ENCODE data around the gene TET1.
"Not testable (repeated sequence)": the region's sequence is repeated elsewhere in the genome, so short reads cannot be mapped to it uniquely, and the experiment has no call there.

TET1 gene

DNA sequence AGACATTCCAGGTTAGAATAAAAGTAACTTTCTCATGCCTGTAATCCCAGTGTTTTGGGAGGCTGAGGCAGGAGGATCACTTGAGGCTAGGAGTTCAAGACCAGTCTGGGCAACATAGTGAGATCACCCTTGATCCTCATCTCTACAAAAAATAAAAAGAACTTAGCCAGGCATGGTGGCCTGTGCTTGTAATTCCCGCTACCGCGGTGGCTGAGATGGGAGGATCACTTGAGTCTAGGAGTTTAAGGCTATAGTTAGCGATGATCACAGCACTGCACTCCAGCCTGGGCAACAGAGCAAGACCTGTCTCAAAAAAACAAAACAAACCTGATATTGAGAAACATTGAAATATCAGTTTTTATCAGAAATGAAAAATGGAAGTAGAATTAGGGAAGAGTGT lies 4.6 kb downstream of the TET1 start:
- no peak for DNase-seq (ENCODE audit: low read depth)

DNA sequence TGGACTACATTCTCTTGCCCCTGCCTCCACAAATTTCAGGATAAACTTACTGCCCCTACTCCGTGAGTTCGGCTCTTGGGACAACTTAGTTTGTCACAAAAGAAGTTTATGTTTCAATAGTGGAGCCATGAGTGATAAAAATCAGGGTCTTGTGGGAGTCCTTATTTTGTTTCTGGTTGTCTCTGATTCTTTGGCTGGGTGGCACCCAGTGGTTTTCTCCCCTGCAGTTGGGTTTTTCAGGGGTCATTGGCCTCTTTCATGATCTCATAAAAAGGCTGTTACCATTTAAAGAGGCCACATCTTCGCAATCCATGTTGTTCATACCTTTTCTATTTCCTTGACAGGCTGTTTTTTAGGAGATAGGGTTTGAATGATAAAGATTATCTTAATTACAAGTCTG lies 5.5 kb downstream of the TET1 start:
- DNase-seq (ENCODE audit: low read depth): no peak

DNA sequence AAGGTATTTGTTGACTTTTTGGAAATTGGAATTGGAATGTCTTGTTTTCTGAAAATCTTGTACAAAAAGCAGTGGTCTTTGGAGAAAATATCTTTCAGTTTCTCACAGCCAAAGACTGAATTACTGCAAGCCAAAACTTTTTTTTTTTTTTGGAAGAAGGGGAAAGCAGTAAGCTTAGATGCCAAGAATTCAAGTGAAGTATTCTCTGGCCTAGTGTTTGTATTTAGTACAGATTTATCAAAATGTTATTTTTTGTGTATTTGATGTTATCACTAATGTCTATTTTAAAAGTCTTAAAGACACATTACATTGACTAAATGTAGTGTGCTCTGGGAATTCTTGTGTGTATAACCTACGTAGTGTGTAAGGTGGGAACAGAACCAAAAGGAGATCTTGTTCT lies 6.2 kb downstream of the TET1 start:
- no peak for DNase-seq (ENCODE audit: low read depth)

DNA sequence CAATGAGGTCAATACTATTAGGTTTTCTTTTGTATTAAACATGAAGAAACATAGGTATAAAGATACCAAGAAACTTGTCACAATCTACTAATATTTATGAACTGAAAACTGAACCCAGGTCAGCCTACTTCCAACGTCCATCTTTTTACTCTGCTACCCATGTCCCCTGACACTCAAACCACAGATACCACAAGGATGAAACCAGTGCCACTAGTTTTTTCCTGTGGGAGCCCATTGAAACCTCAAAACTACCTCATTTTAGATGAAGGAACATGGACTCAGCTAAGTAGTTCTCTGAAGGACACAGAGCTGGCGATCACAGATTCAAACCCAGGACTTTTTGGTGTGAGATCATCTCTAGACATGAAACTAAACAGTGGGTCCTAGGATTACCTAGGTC lies 6.8 kb downstream of the TET1 start:
- no peak for DNase-seq (ENCODE audit: low read depth)

DNA sequence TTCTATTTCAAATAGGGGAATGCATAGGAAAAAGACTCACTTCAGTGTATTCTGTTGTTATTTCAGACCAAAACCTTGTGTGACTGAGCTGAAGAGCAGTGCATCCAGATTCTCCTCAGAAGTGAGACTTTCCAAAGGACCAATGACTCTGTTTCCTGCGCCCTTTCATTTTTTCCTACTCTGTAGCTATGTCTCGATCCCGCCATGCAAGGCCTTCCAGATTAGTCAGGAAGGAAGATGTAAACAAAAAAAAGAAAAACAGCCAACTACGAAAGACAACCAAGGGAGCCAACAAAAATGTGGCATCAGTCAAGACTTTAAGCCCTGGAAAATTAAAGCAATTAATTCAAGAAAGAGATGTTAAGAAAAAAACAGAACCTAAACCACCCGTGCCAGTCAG lies 12.0 kb downstream of the TET1 start:
- DNase-seq (ENCODE audit: low read depth): no peak

DNA sequence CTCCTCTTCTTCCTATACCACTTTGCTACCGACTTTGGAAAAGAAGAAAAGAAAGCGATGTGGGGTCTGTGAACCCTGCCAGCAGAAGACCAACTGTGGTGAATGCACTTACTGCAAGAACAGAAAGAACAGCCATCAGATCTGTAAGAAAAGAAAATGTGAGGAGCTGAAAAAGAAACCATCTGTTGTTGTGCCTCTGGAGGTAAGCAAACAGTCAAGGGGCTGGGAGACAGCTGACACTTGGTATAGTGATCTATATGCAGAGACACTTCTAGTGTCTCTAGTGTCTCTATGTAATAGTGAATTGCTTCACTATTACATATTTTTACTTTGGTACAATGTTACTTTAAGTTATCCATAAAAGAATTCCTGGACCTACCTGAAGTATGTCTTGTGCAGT lies 13.9 kb downstream of the TET1 start:
- no peak for DNase-seq (ENCODE audit: low read depth)

DNA sequence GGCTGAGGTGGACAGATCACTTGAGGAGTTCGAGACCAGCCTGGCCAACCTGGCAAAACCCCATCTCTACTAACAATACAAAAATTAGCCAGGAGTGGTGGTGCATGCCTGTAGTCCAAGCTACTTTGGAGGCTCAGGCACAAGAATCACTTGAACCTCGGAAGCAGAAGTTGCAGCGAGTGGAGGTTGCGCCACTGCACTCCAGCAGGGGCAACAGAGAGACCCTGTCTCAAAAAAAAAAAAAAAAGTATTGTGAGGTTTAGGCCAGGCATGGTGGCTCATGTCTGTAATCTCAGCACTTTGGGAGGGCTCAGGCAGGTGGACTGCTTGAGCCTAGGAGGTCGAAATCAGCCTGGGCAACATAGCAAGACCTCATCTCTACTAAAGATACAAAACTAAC lies 16.0 kb downstream of the TET1 start:
- DNase-seq (ENCODE audit: low read depth): no peak

DNA sequence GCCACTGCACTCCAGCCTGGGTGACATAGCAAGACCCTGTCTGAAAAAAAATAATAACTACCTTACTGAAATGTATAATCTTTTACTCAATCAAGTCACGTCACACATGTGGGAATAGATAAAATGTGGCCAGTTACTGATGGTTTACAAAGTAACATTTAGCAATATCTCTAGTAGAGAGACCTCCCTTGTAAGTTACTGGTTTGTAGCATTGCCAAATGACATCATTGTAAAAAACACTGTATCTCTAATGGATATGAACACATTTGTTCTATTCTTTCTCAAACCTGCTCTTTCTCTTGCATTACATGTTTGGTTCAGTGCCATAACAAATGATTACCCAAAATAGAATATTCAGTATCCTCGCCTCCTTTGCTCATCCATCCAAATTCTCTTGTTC lies 18.8 kb downstream of the TET1 start:
- no peak for DNase-seq (ENCODE audit: low read depth)

DNA sequence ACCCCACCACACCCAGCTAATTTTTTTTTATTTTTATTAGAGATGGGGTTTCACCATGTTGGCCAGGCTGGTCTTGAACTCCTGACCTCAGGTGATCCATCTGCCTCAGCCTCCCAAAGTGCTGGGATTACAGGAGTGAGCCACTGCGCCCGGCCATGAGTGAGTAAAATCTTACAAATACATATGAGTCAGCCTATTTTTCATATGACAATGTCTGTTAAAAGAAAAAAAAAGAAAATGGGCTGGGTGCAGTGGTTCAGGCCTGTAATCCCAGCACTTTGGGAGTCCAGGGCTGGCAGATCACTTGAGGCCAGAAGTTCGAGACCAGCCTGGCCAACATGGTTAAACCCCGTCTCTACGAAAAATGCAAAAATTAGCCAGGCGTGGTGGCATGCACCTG lies 24.1 kb downstream of the TET1 start:
- not testable (repeated sequence) for DNase-seq (ENCODE audit: low read depth)

DNA sequence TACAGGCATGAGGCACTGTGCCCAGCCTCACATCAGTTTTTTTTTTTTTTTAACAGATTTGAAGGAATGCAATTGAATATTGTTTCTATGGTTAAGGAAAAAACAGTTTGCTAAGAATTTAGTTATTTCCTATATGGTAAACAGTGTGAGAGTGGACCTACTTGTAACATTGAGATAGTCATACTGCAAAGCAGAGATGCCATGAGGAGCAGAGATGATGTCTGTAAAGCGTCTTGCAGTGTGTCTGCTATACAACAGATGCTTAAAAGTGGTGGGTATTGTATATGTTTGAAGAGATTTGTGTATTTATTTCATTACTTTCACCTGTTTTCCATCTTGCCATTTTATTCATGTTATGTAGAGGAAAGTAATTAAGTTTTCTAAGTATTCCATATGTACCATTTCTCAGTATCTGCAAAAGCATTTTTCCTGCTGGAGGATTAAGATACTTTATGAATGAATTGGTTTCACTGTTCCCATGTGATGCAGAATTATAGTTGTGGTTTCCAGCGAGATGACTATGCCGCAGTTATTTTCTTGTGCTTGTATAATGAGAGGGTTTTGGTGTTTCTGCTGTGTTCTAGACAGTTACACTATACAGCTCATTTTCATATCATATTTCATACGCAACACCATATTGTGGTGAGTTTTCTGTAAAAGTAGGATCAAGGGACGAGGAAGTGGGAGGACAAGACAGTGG lies 26.6 kb downstream of the TET1 start:
- DNase-seq (ENCODE audit: low read depth): no peak

DNA sequence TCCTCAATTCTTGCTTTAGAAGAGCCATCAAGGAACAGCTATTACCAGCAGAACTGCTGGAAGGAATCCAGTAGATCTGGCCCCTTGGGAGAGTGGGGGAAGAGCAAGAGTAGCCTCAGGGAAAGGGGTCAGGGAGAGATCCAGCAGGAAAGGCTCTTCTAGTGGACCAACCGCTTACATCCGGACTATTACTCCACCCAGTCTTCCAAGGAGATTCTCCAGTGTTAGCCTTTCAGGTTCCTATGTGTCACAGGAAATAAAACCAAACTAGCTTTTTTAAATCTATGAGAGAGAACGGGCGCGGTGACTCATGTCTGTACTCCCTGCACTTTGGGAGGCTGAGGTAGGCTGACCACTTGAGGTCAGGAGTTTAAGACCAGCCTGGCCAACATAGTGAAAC lies 34.3 kb downstream of the TET1 start:
- DNase-seq (ENCODE audit: low read depth): no peak

DNA sequence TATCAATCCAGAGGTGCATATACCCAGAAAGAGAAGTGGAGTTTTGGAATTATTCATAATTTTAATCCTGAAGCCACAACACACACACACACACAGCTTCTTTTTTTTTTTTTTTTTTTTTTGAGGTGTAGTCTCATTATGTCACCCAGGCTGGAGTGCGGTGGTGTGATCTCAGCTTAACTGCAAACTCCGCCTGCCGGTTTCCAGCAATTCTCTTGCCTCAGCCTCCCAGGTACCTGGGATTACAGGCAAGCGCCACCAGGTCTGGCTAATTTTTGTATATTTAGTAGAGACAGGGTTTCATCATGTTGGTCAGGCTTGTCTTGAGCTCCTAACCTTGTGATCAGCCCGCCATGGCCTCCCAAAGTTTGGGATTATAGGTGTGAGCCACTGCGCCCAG lies 35.4 kb downstream of the TET1 start:
- DNase-seq (ENCODE audit: low read depth): no peak

DNA sequence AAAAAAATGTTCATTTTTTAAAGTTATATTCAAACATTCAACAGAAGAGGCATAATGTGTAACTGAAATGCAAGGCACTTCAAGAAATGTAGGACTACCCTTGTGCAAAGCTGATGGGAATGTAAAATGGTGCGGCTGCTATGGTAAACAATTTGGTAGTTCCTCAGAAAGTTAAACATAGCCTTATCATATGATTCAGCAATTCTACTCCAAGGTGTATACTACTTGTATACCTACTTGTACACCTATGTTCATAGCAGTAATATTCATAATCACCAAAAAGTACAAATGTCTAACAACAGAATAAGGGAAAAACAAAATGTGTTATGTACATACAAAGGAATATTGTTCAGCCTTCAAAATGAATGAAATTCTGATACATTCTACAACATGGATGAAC lies 37.3 kb downstream of the TET1 start:
- DNase-seq (ENCODE audit: low read depth): no peak

DNA sequence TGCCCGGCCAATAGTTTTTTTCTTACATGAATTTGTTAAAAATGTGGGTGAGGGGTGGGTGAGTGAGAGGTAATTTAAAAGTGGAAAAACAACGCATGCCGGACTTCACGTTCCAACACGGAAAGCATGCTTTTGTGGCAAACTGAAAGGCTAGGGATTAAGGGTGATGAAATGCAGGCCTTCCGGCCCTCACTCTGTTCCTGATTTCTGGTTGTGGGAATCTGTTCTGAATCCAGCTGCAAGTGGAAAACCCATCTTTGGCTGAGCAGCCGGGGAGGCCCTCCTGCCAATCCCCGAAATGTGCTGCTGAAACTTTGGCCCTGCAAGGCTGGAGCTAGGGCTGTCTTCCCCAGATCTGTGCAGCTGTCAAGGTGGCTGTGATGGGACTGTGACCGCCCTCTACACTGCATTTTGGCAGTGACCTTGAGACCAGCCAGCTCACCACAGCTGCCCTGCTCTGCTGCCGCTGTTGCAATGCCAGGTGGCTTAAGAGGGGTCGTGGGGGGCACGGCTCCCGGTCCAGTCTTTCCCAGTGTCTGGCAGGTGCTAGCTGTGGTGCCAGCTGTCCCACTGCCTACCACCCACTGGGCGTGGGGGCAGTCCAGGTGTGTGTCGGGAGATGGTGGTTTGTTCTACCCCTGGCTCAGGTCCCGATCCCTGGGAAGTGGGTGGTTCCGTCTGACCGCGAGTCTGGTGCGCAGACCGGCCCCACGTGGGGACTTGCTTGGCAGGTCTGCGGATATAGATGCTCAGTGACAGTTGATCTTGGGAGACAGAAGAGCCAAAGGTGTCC lies 39.0 kb downstream of the TET1 start:
- DNase-seq (ENCODE audit: low read depth): no peak

DNA sequence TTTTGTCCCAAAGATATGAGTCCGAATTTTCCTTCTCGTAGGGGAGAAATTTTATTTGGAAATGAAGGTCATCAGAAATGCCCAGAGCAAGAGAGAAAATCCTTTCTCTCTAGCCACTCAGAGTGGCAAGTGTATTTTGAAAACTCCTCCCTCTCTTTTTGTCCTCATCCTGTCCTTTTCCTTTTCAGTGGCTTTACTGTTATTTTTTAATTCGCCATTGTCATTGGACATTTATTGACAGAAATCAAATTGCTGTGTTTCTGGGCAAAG lies 39.6 kb downstream of the TET1 start:
- no peak for DNase-seq (ENCODE audit: low read depth)

DNA sequence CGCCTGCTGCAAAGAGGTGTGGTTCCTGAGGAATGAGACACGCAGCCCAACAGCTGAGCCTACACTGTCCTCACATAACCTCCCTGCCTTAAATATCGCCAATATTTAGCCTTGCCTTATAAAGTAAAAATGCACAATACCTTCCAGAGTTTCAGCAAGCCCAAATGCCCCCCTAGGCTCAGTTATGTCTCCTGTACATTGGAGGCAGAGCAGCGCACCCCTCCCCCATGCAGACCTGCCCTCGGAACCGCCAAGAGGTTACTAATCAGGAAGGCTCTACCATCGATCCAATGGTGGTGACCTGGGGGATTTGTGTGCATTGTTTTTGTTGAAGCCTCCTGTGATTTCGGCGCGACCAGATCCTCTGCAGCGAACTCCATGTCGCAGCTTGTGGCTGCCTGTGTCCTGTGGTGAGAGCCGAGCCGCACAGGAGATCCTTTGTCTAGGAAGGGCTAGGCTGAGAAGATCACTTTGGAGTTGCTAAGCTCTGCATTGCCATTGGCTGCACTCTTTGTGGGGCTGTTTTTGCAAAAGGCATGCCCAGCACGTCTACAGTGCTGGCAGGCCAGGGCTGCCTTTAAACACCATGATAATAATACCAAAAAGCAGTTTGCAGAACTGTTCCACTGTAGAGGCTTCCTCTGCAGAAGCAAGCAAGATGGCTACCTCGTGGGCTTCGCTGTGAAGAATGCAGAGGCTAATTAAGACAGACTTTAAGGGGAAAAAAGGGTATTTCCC lies 40.1 kb downstream of the TET1 start:
- peak; percentile 16 for DNase-seq (ENCODE audit: low read depth)

DNA sequence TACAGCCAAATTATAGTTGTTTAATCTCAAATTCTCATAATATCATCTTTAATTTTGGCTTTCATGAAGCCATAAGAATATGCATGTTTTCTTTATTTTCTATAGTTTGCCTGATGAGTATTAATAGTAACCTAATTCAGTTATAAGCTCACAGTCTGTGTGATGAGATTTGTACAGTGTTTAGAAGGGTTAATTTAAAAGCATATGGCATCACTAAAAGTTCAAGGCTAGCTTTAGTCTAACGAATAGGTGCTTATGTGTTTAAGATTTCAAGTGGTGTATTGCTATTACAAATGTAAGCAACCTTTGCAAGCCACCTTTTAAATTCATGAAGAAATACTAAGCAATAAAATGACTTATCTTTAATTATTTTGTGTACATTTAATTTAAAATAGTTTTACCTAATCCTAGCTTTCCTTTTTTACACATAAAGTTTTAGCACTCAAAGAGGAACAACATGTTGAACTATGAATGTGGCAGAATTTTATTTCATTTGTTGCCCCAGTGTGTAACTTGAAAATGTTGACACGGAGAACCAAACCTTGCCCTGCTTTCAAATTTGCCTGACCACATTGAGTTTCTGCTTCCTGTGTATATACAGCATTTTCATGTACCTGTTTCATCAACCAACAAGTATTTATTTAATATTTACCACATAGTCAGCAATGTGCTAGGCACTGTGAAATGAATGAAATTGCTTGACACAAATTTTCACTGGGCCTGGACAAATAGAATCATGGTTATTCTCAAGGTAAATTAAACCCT lies 41.5 kb downstream of the TET1 start:
- DNase-seq (ENCODE audit: low read depth): no peak

DNA sequence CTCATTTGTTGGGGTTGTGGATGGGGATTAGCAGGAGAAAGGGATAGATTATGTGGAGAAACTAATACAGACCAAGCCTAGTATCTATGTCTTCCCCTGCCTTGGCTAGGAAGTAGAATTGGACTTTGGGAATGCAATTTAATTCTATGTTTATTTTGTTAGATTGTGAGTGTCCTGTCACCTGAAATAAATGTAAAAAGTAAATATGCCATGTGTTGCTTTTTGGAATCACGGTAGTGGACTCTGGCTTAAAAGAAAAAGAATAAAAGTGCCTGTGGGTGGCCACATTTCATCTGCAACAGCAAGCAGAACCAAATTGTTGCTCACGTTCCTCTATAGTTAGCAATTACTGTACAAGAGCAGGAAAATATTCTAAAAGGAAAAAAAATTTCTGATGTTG lies 42.3 kb downstream of the TET1 start:
- no peak for DNase-seq (ENCODE audit: low read depth)

DNA sequence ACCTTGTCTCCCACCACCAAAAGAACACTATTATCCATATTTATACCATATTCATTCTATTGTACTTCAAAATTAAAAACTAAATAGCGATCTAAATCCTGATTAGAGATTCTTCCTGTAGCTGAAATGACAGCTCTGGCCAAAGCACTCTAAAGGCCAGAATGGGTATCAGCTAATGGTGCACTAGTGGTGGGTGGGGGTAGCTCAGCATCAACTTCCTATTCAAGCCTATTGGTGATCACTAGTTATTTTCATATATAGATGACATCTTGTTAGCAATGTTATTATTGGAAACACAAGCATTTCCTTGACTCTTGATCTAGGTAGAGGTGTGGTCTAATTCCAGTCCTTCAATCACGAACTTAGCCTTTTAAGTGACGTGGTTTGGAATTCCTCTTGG lies 43.6 kb downstream of the TET1 start:
- DNase-seq (ENCODE audit: low read depth): no peak

DNA sequence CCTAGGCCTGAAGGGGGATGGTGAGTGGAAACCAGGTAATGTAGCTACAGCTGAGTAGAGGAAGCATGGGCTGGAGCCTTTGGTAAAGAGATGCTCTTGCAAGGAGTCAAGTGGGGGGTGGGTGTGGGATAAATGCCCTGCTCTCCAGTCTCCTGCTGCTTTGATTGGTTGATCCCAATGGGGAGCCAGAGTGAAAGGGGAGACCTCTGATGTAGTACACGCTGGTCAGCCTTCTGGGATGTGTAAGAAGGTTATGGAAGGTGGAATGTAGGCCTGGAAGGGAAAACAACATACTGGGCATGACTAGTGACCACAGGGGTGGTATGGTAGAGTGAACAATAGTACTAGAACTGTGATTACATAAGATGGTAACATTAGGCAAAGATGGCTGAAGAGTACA lies 44.3 kb downstream of the TET1 start:
- no peak for DNase-seq (ENCODE audit: low read depth)

DNA sequence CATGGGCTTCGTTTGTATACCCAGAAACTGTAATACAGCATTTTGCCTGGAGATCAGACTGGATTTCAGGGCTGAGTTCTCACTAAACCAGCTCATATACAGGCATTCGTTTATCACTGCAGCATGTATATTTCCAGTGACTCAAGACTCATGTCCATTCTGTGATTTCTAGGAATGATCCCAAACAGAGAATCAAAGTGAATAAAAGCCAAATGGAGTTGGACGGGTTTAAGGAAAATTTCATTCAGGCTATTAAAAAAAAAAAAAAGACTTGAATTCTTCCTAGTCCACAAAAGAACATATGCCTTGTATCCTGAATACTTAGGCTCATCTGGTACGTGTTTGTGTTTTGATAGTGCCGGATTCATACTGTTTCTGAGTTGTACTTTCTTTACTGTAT lies 46.8 kb downstream of the TET1 start:
- DNase-seq (ENCODE audit: low read depth): no peak

DNA sequence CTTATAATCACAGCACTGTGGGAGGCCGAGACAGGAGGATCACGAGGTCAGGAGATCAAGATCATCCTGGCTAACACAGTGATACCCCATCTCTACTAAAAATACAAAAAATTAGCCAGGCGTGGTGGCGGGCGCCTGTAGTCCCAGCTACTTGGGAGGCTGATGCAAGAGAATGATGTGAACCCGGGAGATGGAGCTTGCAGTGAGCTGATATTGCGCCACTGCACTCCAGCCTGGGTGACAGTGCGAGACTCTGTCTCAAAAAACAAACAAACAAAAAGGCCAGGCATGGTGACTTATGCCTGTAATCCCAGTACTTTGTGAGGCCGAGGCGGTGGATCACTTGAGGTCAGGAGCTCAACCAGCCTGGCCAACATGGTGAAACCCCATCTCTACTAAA lies 49.9 kb downstream of the TET1 start:
- not testable (repeated sequence) for DNase-seq (ENCODE audit: low read depth)

DNA sequence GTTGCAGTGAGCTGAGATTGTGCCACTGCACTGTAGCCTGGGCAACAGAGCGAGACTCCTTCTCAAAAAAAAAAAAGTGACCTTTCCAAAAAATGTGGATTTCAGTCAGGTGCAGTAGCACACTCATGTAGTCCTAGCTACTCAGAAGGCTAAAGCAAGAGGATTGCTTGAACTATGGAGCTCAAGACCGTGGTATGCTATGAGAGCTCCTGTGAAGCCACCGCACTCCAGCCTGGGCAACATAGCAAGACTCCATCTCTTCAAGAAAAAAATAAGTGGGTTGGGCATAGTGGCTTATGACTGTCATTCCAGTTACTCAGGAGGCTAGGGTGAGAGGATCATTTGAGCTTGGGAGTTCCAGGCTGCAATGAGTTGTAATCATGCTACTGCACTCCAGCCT lies 51.1 kb downstream of the TET1 start:
- no peak for DNase-seq (ENCODE audit: low read depth)

Measured in stimulated activated CD8-positive, alpha-beta memory T cell treated with anti-CD3 and anti-CD28 coated beads, Interleukin-7, amount 100 ng/mL, for 24 hours (primary cell).